ENCODE measurements around the gene OR7D4.

Gene OR7D4

GRCh38 chr19:9166846-9167245 is 52.5 kb downstream of the OR7D4 start:
- no peaks in the 10 kb centered on the region for H3K27me3 ChIP-seq (ENCODE audit: insufficient read depth, low read length)
- no peak overlapping the region for H3K4me3 ChIP-seq (ENCODE audit: low read length)
- no peak overlapping the region for H3K27ac ChIP-seq (ENCODE audit: low read depth, low read length)
- H3K9ac ChIP-seq (ENCODE audit: low read depth, low read length), result no peak overlapping the region
- H3K4me1 ChIP-seq (ENCODE audit: insufficient read depth, low read length), result no peaks in the 10 kb centered on the region
- H3K36me3 ChIP-seq (ENCODE audit: insufficient read depth, low read length), result peaks cover 31% of the 10 kb centered on the region
- WGBS, result 93% methylated on average over 3 of the region's 4 CpGs
- H3K9me3 ChIP-seq (ENCODE audit: insufficient read depth, low read depth, low read length), result peaks cover 17% of the 10 kb centered on the region

DNA sequence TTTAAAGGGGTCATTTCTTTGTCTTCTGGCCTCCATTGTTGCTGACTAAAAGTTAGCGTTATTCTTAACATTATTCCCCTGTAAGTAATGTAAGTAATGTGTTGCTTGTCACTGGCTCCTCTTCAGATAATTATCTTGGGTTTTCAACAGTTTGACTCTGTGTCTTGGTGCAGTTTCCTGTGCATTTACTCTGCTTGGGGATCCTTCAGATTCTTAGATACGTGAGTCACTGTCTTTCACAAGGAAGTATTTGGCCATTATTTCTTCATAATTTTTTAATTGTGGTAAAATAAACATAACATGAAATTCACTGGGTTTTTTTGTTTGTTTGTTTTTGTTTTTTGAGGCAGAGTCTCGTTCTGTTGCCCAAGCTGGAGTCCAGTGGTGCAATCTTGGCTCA is 54.1 kb downstream of the OR7D4 start:
- Histone ChIP-seq H3K27ac (ENCODE audit: low read depth, low read length) (no peak overlapping the region), H3K9ac (ENCODE audit: low read depth, low read length) (no peak overlapping the region), H3K4me3 (ENCODE audit: low read length) (no peak overlapping the region), H3K4me1 (ENCODE audit: insufficient read depth, low read length) (no peaks in the 10 kb centered on the region), H3K36me3 (ENCODE audit: insufficient read depth, low read length) (peaks cover 47% of the 10 kb centered on the region), H3K27me3 (ENCODE audit: insufficient read depth, low read length) (no peaks in the 10 kb centered on the region), H3K9me3 (ENCODE audit: insufficient read depth, low read depth, low read length) (peaks cover 29% of the 10 kb centered on the region; the same call in 1 of the 2 replicates)
- WGBS, result 96% methylated on average over 2 of the region's 3 CpGs

GRCh38 chr19:9161427-9161826 is 58.0 kb downstream of the OR7D4 start:
- Histone ChIP-seq H3K4me1 (ENCODE audit: insufficient read depth, low read length) (no peaks in the 10 kb centered on the region), H3K36me3 (ENCODE audit: insufficient read depth, low read length) (peaks cover 85% of the 10 kb centered on the region), H3K27ac (ENCODE audit: low read depth, low read length) (no peak overlapping the region)

More at GRCh38 chr19:9161427-9161826, 58.0 kb downstream of the OR7D4 start:
- WGBS, result 97% methylated on average over 12 of the region's 12 CpGs
- Histone ChIP-seq H3K9ac (ENCODE audit: low read depth, low read length) (no peak overlapping the region), H3K27me3 (ENCODE audit: insufficient read depth, low read length) (no peaks in the 10 kb centered on the region), H3K4me3 (ENCODE audit: low read length) (no peak overlapping the region), H3K9me3 (ENCODE audit: insufficient read depth, low read depth, low read length) (peaks cover 49% of the 10 kb centered on the region; the same call in 1 of the 2 replicates)
